Non-pigmented ciliary epithelial cell (primary cell): ENCODE measurements around the gene THEM5.
"Not testable (repeated sequence)": the region's sequence is repeated elsewhere in the genome, so short reads cannot be mapped to it uniquely, and the experiment has no call there.

Experiments
- DNase-seq: peaks from one replicate; pipeline ENCODE4 v3.0.0-alpha.2; 2010; ENCODE audit warnings: low read depth

THEM5 gene

DNA sequence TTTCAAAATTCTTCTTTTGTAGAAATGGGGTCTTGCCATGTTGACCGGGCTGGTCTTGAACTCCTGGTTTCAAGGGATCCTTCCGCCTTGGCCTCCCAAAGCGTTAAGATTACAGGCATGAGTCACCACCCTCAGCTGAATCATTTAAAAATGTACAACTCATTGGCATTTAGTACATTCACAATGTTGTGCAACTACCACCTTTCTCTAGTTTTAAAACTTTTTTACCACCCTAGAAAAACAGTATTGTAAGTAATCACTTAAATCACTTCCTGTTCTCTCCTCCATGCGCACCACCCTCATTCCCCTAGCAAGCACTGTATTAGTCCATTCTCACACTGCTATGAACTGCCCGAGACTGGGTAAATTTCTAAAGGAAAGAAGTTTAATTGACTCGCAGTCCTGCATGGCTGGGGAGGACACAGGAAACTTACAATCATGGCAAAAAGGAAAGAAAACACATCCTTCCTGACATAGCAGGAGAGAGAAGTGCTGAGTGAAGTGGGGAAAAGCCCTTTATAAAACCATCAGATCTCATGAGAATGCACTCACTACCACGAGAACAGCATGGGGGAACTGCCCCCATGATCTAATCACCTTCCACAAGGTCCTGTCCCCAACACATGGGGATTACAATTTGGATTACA lies 14.4 kb upstream of the THEM5 start:
- DNase-seq: peak; percentile 38

DNA sequence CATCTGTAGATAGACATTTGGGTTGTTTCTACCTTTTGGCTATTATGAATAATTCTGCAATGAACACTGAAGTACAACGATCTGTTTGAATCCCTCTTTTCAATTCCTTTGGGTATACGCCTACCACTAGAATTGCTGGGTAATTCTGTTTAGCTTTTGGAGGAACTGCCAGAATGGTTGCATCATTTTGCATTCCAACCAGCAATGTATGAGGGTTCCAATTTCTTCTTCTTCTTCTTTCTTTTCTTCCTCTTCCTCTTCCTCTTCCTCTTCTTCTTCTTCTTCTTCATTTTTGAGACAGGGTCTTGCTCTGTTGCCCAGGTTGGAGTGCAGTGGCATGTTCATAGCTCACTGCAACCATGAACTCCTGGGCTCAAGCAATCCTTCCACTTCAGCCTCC lies 13.8 kb upstream of the THEM5 start:
- no peak for DNase-seq

DNA sequence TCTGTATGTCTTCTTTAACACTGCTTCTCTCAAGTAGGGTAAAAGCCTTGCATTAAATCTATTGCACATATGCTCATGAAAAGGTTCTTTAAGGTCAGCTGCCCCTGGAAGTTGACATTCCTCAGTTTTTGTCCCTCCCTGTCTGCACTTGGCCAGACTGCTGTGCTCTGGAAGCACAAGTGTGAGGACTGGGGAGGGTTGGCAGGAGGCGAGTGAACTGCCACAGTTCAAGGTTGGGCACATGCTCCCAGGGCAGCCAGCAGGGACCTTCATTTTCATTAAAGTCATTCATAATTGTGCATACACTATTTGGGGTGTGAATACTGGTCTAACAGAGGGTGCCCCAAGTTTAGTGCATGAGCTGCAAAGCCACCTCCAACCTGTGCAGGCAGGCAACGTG lies 10.9 kb upstream of the THEM5 start:
- no peak for DNase-seq

DNA sequence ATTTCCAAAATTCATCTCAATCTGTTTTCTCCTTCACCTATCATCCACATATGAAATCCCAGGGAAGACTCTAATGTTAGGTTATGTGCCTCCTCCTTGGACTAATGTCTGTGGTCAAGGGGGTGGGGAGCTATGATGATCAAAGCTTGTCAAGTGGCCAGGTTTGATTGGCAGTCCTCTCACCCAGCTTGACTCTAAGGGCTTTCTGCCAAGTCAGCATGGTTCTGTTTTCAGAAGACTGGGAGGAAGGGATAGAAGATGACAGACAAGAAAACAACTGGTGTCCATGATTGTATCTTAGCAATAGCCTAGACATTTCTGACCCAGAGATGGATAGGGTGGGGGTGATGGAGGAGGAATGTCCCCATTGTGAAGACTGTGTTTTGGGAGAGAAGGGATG lies 9.1 kb upstream of the THEM5 start:
- DNase-seq: no peak

DNA sequence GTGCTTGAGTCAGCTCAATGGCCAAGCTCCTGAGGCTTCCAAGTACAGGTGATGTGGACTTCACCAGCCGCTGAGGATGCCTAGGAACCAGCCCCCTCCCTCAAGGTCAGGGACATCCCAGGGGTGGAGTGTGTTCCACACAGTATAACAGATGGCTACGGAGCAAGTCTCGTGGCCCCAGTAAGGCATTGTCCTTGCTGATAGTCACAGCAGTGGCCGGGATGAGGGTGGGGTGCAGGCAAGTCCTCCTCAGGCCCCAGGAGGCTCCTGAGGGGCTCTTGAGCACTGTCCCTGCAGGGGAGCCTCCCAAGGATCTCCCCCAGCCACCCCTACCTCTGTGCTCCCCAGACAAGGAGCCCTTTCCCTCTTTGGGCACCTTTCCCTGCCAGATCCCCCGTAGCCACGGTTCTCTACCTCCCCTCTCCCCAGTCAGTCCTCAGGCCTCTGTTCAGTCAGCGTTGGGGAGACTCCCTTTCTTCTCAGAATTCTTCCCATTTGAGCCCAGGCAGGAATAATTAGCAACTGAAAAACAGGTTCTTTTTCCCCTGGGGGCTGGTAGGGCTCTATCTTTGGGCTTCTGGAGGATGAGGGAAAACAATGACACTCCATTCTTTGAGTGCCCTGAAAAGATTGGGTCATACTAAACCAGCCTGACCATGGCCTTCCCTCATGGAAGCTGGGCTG lies 7.1 kb upstream of the THEM5 start:
- DNase-seq: no peak

DNA sequence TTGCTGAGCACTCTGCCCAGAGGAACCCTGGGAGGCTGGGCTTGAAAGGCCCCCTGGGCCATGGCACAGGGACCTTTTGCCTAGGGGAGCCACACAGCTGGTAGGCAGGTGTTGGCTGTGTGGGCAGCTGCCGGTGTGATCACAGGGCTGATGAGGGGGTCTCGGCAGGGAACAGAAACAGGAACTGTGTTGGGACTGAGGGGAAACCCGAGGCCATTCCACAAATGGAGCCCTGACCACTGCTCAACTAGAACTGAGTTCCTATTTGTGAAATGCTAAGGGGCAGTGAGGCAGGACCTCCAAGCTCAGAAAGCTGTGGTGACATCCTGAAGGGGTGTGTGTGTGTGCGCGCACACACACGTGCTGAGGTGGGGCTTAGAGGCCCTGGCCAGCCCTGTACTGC lies 6.4 kb upstream of the THEM5 start:
- DNase-seq: no peak

DNA sequence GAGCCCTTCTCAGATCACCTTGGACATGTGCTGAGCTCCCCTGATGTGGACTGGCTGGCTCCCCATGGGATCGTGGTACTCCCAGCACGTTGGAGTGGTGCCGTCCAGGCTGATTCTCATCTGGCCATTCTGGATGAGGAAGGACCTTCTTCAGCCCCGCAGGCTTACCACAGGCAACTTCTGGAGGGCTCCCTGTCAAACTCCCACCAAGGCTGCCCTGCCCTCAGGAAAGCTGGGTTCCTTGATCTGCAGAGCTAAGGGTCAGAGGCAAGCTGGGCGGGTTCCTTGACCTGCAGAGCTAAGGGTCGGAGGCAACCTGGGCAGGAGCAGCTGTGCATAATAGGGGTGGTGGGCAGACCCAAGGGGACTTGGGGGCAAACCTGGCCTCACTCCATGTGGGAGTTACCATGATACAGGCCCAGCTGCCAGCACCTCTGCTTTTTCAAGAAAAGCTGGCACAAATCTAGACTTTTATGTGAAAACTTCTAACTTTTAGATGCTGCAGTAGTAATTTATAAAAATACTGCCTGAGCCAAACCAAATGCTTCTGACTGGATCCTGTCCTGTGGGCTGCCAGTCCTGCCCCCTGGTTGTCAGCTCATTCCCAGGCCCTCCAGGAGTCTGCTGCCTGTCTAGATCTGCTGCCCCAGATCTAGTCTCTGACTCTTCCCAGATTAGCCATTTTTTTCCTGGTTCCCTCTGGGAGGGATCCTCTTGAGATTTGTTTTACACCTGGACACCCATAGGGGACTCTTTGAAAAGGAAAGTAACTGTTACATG lies 5.6 kb upstream of the THEM5 start:
- DNase-seq: no peak

DNA sequence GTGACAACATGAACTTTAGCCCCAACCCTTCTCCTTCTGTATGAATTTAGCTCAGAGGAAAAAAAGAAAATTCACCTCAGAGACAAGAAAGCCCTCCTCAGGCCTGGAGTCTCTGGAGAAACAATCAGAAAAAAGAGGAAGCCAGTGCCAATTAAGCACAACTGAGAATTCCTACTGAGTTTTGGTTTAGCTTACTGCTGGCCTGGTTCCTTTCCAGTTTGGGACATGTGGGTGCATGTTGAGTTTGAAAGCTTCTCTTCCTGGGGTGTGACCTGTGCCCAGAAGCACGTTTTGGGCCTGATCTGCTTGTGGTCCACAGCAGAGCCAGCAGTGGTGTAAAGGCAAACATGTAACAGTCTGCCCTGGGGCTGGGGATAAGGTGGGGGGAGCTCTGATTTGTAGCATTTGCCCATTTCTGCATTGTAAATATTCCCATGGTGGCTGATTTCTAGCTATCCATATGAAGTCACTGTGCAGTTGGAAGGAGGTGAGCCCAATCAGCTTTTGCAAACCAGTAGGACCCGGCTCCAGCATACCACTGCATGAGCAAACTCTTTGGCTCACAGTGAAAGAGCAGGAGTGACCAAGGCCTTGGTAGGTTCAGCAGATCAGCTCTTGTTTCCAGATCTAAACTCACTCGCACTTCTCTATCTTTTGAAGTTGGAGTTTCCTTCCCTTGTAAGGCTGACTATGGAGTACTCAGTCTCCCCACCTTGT lies 4.7 kb upstream of the THEM5 start:
- no peak for DNase-seq

DNA sequence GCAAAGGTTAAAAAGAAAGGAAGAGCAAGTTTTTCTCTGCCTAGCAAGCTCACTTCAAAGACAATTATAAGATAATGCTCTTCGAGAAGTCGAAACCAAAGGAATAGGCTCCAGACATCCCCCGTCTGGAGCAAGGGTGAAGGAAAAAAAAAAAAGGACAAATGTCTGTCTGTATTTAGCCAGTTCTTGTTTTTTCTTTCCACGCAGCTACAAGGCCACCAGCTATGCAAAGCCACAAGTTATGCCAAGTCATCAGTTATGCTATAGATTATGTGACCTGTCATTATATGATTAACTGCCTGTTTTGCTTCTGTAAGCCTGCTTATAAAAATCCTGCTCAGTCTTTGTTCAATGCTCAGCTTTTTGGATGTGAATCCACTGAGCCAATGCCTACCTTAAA lies 2.4 kb upstream of the THEM5 start:
- no peak for DNase-seq

DNA sequence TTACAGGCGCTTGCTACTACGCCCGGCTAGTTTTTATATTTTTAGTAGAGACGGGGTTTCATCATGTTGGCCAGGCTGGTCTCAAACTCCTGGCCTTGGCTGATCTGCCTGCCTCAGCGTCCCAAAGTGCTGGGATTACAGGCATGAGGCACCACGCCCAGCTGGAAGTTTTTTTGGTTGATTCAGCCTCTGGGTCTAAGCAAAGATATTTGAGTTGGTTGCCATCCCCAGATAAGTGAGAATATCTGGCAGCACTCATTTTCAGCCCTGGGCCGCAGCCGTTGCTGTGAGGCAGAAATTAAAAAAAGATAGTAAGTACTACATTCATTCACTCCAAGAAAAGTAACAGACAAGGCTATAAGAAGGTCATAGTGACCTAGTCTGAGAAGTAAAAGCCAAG lies 2.0 kb upstream of the THEM5 start:
- not testable (repeated sequence) for DNase-seq

DNA sequence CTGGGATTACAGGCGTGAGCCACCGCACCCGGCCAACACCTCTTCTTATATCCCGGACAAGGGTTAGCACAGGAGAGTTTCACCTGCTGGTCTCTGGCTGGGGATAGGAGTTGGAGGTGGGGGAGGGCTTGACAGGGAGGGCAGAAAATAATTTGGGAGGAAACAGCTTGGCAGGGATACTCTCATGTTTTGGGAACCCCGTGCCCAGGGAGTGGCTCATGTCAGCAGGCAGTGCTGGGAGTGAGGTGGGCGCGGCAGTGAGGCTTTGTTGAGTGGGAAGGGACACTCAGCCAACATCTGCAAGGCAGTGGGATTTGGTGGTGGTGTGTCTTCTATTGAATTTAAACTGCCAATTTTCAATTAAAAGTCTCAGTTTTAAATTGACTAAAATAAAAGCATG lies 1.1 kb upstream of the THEM5 start:
- no peak for DNase-seq

DNA sequence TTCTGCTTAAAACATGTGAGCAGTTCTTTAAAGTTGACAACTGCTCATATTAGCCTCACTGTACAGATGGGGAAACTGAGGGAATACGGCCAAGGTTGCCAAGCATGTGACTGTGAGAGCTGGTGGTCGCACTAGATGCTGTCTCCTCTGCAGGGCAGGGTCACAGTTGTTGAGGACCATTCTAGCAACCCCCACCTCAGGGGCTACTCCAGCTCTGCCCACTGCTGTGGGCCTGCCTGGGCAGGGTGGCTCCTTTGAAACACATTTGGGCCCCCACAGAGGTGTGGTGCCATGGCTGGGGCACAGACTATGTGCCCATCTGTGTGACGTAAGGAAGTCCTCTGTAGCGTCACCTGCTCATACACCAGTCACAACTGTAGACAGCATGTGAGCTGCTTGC lies 779 bp downstream of the THEM5 start:
- no peak for DNase-seq

DNA sequence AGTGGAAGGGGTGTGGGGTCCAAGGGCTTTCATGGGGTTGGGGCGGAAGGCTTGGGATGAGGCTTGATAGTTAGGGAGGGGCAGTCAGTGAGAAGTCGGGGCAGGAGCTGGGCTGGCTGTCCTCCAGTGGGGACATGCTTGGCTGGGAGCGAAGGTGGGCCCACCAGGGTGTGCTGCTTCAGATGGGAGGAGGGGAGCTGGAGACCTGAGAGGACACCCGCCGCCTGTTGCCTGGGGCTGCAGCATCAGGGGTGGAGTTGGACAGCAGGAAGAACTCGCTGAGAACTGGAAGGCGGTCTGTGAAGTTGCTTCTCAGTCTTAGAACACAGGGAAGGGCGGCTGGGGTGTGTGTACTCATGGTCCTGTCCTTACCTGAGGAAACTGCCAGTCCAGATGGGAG lies 1.6 kb downstream of the THEM5 start:
- no peak for DNase-seq

DNA sequence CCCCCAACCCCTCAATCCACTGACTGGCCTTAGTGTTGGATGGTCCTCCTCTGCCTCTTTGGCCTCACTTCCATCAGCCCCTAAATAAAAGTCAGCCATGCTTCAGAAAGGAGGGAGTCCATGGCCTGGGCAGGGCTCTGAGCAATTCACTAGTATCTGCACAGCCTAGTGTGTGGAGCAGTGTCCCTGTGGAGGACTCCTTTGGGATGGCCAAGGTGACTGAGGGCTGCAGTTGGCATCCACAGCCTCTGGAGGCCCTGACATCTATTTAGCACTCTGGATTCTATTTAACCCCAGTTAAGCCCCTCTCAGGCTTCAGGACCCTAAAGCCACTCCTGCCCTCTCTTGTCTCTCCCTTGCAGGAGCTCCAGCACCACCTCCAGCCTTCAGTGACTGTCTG lies 3.6 kb downstream of the THEM5 start:
- DNase-seq: no peak

DNA sequence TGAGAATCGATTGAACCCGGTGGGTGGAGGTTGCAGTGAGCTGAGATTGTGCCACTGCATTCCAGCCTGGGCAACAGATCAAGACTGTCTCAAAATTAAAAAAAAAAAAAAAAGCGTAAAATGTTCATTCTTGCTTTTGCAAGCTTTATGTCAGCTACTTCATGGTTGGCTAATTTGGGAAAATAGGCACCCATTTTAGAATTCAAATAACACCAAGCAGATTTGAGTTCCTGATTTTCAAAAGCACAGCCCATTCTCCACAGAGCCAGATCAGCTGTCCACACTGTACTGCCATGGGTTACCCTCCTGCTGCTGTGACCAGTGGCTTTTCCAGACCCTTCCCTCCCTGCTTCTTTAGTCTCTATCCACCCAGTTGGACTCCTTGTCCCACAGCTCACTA lies 4.4 kb downstream of the THEM5 start:
- no peak for DNase-seq

DNA sequence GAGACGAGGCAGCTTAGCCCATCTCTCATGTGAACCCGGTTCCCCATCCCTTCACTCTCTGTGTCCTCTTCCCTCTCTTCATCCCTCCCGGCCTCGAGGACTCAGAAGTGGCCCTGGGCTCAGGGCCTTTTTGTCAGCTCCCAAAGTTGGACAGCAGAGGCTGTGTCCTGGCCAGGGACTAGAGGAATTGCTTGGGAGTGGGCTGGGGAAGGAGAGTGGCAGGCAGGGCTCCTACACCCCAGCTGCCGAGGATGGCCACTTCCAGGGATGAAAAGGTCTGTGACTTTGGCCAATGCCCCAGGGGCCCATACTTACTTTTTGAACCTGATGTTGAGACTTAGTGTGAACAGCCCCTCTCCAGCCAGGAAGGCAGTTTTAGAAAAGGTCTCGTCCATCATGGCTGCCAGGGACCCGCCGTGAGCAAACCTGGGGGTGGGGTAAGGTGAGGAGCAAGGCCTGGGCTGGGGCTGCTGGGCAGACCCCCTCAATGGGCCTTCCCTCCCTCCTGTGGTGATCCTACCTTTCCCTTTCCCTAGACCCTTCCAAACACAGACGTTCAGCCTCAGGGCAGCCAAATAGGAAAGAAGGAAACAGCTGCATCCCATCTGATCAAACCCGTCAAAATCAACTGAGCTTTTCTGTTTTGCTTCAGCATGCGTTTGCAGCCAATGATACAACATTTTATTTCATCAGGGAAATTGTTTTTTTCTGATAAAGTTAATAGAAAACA lies 5.5 kb downstream of the THEM5 start:
- DNase-seq: no peak

DNA sequence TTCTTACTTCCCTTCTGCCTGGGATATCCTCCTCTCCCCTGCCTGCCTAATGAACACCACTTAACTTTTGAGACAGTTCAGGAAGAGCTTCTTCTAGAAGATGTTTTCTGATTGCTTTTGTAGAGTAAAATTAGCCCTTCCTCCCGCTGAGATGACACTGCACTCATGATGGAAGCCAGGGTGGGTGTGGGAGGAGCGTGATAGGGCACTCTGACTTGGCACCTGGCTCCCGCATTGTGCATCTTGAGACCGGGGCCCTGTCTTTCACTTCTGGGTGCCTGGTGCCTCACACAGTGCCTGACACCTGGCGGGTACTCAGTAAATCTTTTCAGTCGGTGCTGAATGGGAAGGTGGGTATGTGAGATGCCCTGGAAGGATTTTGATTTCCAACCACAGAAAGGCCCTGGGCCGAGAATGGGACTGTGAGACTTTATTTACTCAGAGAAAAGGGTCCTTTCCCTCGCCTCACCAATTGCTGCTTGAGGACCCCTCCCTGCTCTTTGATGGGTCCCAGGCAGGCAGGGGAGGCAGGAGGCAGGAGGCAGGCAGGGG lies 6.8 kb downstream of the THEM5 start:
- no peak for DNase-seq

DNA sequence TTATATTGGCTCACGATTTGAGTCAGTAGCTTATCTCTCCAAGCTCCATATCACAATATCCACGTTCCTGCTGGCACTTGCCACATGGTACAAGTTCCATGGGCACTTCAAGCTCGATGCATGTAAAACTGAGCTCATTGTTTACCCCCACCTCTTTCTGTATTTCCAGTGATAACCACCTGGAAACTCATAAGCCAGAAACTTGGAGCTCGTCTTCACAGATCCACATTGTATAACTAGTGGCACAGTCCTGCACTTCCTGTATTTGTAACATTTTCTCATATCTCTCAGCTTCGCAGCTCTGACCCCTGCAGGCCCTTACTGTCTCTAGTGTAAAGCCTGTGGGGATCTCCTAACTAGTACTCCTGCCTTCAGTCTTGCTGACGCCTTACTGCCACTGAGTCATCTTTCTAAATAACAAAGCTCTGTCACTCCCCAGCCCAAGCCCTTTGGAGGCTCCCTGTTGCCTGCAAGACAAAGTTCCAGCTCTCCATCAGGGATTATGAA lies 7.4 kb downstream of the THEM5 start:
- DNase-seq: peak; percentile 20

DNA sequence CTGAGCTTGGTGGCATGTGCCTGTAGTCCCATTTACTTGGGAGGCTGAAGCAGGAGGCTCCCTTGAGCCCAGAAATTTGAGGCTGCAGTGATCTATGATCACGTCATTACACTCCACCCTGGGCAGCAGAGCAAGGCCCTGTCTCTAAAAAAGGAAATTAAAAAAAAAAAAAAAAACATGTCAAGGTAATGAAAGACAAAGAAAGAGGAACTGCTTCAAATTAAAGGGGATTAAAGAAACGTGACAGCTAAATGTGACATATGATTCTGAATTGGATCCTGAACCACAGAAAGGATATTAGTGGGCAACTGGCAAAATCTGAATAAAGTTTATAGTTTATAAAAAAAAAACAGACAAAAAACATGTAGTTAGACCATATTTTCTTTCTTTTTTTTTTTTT lies 10.1 kb downstream of the THEM5 start:
- DNase-seq: no peak

DNA sequence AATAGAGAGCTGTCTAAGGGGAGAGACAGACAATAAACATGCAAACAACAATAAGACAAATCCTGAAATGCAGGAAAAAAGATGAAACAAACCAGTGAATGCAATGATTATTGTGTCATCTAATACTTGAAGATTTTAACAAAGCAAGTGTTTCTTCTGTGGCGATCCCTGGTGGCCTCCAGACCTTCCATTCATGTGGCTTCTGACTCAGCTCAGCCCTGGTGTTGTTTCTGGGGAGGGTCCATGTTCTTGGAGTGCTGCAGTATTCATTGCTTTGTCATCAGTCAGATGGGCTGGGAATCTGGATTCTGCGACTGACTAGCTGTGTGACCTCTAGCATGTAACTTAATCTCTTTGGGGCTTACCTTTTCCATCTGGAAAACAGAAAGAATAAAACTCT lies 12.4 kb downstream of the THEM5 start:
- peak; percentile 58 for DNase-seq

DNA sequence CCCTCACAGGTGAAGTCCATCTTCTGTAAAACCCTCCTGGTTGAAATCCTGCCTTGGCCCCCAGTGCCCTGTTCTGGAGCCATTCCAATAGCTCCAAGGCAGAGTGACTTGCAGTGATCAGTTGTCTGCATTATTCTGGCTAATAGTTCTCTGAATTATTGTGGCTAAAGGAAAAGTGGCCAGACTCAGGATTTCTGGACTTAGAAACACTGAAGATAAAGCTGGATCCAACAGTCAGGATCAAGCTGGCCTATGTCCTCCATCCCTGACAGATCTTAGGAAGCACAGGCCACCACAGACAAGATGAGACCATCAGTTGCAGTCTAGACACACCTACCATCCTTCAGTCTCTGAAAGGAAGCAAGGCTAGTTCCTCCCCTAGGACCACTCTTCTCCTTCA lies 13.1 kb downstream of the THEM5 start:
- DNase-seq: no peak
